ENCODE measurements around the gene IGF1R. TPM values are rescaled to one million over a fixed set of nuclear protein-coding genes. Genes with fewer than 3 reads are reported as not detected.

The IGF1R gene
- total RNA-seq, 2 donors from 2014 or later: 32.1 to 64.1 TPM

DNA sequence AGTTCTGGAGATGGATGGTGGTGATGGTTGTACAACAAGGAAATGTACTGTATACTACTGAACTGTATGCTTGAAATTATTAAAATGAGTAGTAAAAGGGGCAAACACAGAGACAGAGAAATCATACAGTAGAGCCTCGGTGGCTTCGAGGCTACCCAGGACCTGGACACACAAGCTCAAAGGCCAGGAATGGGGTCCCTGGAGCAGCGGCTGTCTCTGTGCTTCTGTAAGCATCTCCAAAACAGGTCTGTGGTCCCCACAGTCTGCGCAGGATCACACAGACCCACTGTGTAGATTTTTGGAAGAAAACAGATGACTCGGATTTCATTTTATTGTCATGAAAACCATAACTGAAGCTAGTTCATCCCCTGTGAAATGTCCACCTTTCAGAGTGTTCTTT is 319.6 kb downstream of the IGF1R start:
- no peaks in the 10 kb centered on the region for H3K9me3 ChIP-seq
- no peak overlapping the region for H3K4me3 ChIP-seq
- H3K4me1 ChIP-seq: no peaks in the 10 kb centered on the region
- no peak overlapping the region for H3K27ac ChIP-seq
- DNase-seq (ENCODE audit: low spot score): no peak
- no peak for TF ChIP-seq CTCF (IDR thresholded peaks at IDR 0.05)
- no peaks in the 10 kb centered on the region for H3K27me3 ChIP-seq
- H3K36me3 ChIP-seq: no peaks in the 10 kb centered on the region

DNA sequence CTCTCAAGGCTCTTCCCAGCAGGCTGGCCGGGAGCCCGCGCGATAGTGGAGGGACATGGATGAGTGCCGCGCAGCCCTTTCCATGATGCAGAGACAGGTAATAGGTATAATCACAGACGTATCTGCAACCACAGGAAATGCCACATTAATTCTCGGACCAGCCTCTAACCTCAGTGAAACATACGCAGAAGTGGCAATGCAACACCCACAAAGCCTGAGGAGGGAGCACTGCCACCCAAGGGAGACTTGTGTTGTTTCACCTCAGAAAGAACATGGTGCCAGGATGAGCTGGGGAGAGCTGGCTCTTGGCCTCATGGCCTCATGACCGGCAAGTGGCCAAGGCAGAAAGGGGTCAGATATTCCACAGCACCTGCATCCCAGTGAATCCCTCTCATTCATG is 320.2 kb downstream of the IGF1R start:
- H3K4me1 ChIP-seq: no peaks in the 10 kb centered on the region
- no peak overlapping the region for H3K27ac ChIP-seq
- TF ChIP-seq CTCF (IDR thresholded peaks at IDR 0.05): no peak
- no peaks in the 10 kb centered on the region for H3K36me3 ChIP-seq
- no peaks in the 10 kb centered on the region for H3K9me3 ChIP-seq
- no peak overlapping the region for H3K4me3 ChIP-seq
- no peak for DNase-seq (ENCODE audit: low spot score)
- no peaks in the 10 kb centered on the region for H3K27me3 ChIP-seq

- Histone ChIP-seq H3K27me3 (no peaks in the 10 kb centered on the region), H3K9me3 (no peaks in the 10 kb centered on the region)
- no peak for TF ChIP-seq CTCF (IDR thresholded peaks at IDR 0.05)
These were observed 320.9 kb downstream of the IGF1R start for GRCh38 chr15:98969126-98969735.

GRCh38 chr15:98970799-98971198 is 322.5 kb downstream of the IGF1R start:
- H3K27me3 ChIP-seq: no peaks in the 10 kb centered on the region
- no peaks in the 10 kb centered on the region for H3K4me1 ChIP-seq
- DNase-seq (ENCODE audit: low spot score): peak; percentile 47
- H3K4me3 ChIP-seq: no peak overlapping the region
- H3K36me3 ChIP-seq: no peaks in the 10 kb centered on the region
- TF ChIP-seq CTCF (IDR thresholded peaks at IDR 0.05): no peak
- H3K27ac ChIP-seq: no peak overlapping the region
- no peaks in the 10 kb centered on the region for H3K9me3 ChIP-seq

More at GRCh38 chr15:98969126-98969735, 320.9 kb downstream of the IGF1R start:
- Histone ChIP-seq H3K4me1 (no peaks in the 10 kb centered on the region), H3K4me3 (no peak overlapping the region), H3K36me3 (no peaks in the 10 kb centered on the region), H3K27ac (no peak overlapping the region)
- no peak for DNase-seq (ENCODE audit: low spot score)

DNA sequence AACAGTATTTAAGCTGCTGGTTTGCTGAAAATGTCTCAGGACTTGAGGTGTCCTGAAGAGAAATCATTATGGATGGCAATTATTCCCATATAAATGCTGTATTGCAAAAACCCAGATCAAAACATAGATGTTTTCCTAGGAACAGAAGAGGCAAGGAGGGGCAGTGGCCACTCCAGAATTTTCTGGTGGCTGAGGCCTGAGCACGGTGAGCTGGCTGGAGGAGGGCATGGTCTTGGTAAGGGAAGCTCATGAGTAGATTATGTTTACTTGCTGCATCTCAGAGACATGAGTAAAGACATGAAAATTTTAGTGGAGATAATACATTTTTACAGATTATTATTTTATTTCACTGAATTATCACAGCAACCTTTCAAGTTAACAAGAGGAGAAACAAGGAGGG is 328.2 kb downstream of the IGF1R start:
- Histone ChIP-seq H3K36me3 (no peaks in the 10 kb centered on the region), H3K27me3 (no peaks in the 10 kb centered on the region), H3K4me3 (no peak overlapping the region), H3K9me3 (no peaks in the 10 kb centered on the region), H3K4me1 (no peaks in the 10 kb centered on the region), H3K27ac (no peak overlapping the region)
- TF ChIP-seq CTCF (IDR thresholded peaks at IDR 0.05): no peak
- DNase-seq (ENCODE audit: low spot score): peak; percentile 18

GRCh38 chr15:98977441-98977840 is 329.1 kb downstream of the IGF1R start:
- Histone ChIP-seq H3K36me3 (no peaks in the 10 kb centered on the region), H3K4me3 (no peak overlapping the region), H3K9me3 (no peaks in the 10 kb centered on the region), H3K4me1 (no peaks in the 10 kb centered on the region), H3K27ac (no peak overlapping the region), H3K27me3 (no peaks in the 10 kb centered on the region)
- no peak for TF ChIP-seq CTCF (IDR thresholded peaks at IDR 0.05)
- DNase-seq (ENCODE audit: low spot score): no peak

Data from right atrium auricular region (tissue), 2 donors.